B cell (primary cell): ENCODE data around the gene GSG1L. TPM values are rescaled to one million over a fixed set of nuclear protein-coding genes. Genes with fewer than 3 reads are reported as not detected.
A peak's percentile ranks its signal among the peaks of the same experiment; 100 is the strongest.

Experiments
- ATAC-seq: fragments of 200-7000 bp; cut with Tn5 transposase; one replicate; pipeline ENCODE4 v1.10.0; 2021; ENCODE audit warnings: low read depth, mild to moderate bottlenecking, moderate number of reproducible peaks, moderate library complexity
- CTCF ChIA-PET: fragments of 350-600 bp; sonication (Branson Sonifier 250); formaldehyde crosslinking; loops from one replicate; lab custom pipeline; 2021; ENCODE audit warnings: antibody characterized with exemption, inconsistent platforms; lab: Charles Lee
- POLR2A ChIA-PET: fragments of 350-600 bp; sonication (Branson Sonifier 250); formaldehyde crosslinking; loops from one replicate; lab custom pipeline; 2021; ENCODE audit warnings: antibody characterized with exemption; lab: Charles Lee
- DNase-seq: peaks from one replicate; pipeline ENCODE4 v3.0.0; 2013
- H2AFZ ChIP-seq: 2 replicates; pipeline ENCODE4 v1.6.1; 2012; ENCODE audit warnings: mild to moderate bottlenecking, low read depth, low read length; ENCODE audit not compliant: insufficient read depth, poor library complexity, severe bottlenecking
- H3K27ac ChIP-seq, 2 donors: 1 replicate in 1 of 2; 2 replicates in 1 of 2; pipeline ENCODE4 v1.5.1; 2012 to 2013; ENCODE audit warnings: low read length in 2 of 2, mild to moderate bottlenecking in 2 of 2, moderate library complexity in 1 of 2
- H3K27me3 ChIP-seq, 4 experiments: fragments of 200-600 bp in 1 of 4; sonication (generic) in 1 of 4; replicated peaks in 1 of 4; 1 replicate in 2 of 4; 2 replicates in 2 of 4; pipeline versions ENCODE4 v1.6.1 to v1.7.0; 2013 to 2016; ENCODE audit warnings: low read length in 3 of 4, mild to moderate bottlenecking in 2 of 4, mixed read lengths in 1 of 4, moderate library complexity in 1 of 4; ENCODE audit not compliant: insufficient read depth in 4 of 4, control insufficient read depth in 3 of 4; ENCODE audit errors: control extremely low read depth in 1 of 4
- H3K36me3 ChIP-seq, 2 experiments: replicated peaks in 1 of 2; 1 replicate in 1 of 2; 2 replicates in 1 of 2; pipeline versions ENCODE4 v1.6.1 to v1.7.1; 2013; ENCODE audit warnings: low read length in 1 of 2; ENCODE audit not compliant: insufficient read depth in 2 of 2, control insufficient read depth in 1 of 2; ENCODE audit errors: control extremely low read depth in 1 of 2, extremely low read depth in 1 of 2
- H3K4me1 ChIP-seq, 2 donors: fragments of 200-600 bp in 1 of 2; sonication (generic) in 1 of 2; 1 replicate in 1 of 2; 2 replicates in 1 of 2; pipeline versions ENCODE4 v1.5.1 to v1.6.1; 2013 to 2017; ENCODE audit warnings: low read length in 2 of 2; ENCODE audit not compliant: control insufficient read depth in 2 of 2, insufficient read depth in 2 of 2
- H3K4me2 ChIP-seq: replicated peaks from 2 replicates; pipeline ENCODE3; 2012; ENCODE audit warnings: mild to moderate bottlenecking, low read depth, low read length; ENCODE audit not compliant: poor library complexity, severe bottlenecking
- H3K4me3 ChIP-seq, 5 experiments: fragments of 200-600 bp in 1 of 5; sonication (generic) in 1 of 5; 1 replicate in 3 of 5; 2 replicates in 2 of 5; pipeline versions ENCODE4 v1.5.1 to v1.7.0; 2011 to 2016; ENCODE audit warnings: low read length in 4 of 5, mild to moderate bottlenecking in 4 of 5, low read depth in 2 of 5, control low read depth in 1 of 5, moderate library complexity in 1 of 5; ENCODE audit not compliant: insufficient read depth in 1 of 5; ENCODE audit errors: control extremely low read depth in 1 of 5, extremely low read depth in 1 of 5
- H3K79me2 ChIP-seq: fragments of 200-600 bp; sonication (generic); one replicate; pipeline ENCODE4 v1.6.0; 2016; ENCODE audit warnings: low read length; ENCODE audit not compliant: control insufficient read depth, insufficient read depth
- H3K9ac ChIP-seq: fragments of 200-600 bp; sonication (generic); 2 replicates; pipeline ENCODE4 v1.6.1; 2017; ENCODE audit warnings: mild to moderate bottlenecking, low read length, moderate library complexity
- H3K9me3 ChIP-seq, 3 donors: one replicate each; pipeline versions ENCODE4 v1.6.1 to v1.7.1; 2013; ENCODE audit warnings: low read length in 2 of 3; ENCODE audit not compliant: control insufficient read depth in 2 of 3, insufficient read depth in 1 of 3; ENCODE audit errors: control extremely low read depth in 1 of 3
- H4K20me1 ChIP-seq: 2 replicates; pipeline ENCODE4 v1.6.0; 2012; ENCODE audit warnings: mild to moderate bottlenecking, low read length; ENCODE audit not compliant: insufficient read depth, control insufficient read depth, poor library complexity, severe bottlenecking
- H3K27ac Mint-ChIP-seq: one replicate; pipeline ENCODE4 v1.8.0; 2021; ENCODE audit warnings: mixed read lengths
- H3K27me3 Mint-ChIP-seq: one replicate; pipeline ENCODE4 v1.8.0; 2021; ENCODE audit warnings: mixed read lengths
- H3K4me1 Mint-ChIP-seq: one replicate; pipeline ENCODE4 v1.8.0; 2021; ENCODE audit warnings: mixed read lengths
- H3K4me3 Mint-ChIP-seq: one replicate; pipeline ENCODE4 v1.8.0; 2021; ENCODE audit warnings: mixed read lengths
- H3K9me3 Mint-ChIP-seq: one replicate; pipeline ENCODE4 v1.8.0; 2022; ENCODE audit warnings: mixed read lengths; ENCODE audit not compliant: insufficient read depth
- CTCF ChIP-seq: fragments of 200-600 bp; IDR thresholded peaks from one replicate; pipeline ENCODE4 v1.8.0; 2022; ENCODE audit warnings: antibody characterized with exemption, mild to moderate bottlenecking
- EZH2 ChIP-seq: IDR thresholded peaks from 2 replicates; pipeline ENCODE4 v1.6.1; 2012; ENCODE audit warnings: borderline replicate concordance, low read depth, mild to moderate bottlenecking, moderate library complexity, low read length; ENCODE audit not compliant: insufficient read depth, poor library complexity, severe bottlenecking
- WGBS: methylation state at CpG from one replicate; pipeline ENCODE4 v1.1.5; 2013; ENCODE audit warnings: missing lambda C conversion rate; ENCODE audit not compliant: insufficient coverage; 5-methylcytosine and 5-hydroxymethylcytosine counted together
- intact Hi-C: fragments of 100-400 bp; cut with micrococcal nuclease; formaldehyde crosslinking; loops from one replicate; pipeline ENCODE4 v1.10.0; 2022
- polyA minus RNA-seq: library from RNA; depleted of rRNA, polyadenylated mRNA; stranded (reverse); fragments of >200 nt; gene quantifications from 2 replicates; pipeline ENCODE4 v1.2.3, GENCODE V29; 2012
- polyA plus RNA-seq: library from polyadenylated mRNA; depleted of rRNA; stranded (reverse); fragments of >200 nt; gene quantifications from 2 replicates; pipeline ENCODE4 v1.2.3, GENCODE V29; 2012
- total RNA-seq, 2 donors: library from RNA; stranded (reverse); fragments of 120-200 nt in 1 of 2; gene quantifications; 1 replicate in 1 of 2; 2 replicates in 1 of 2; pipeline versions ENCODE4 v1.2.3 to v1.2.4, GENCODE V29; 2013 to 2022

Gene GSG1L
- not detected in 2 replicates for total RNA-seq
- total RNA-seq (2013) = 0.05 TPM
- 0.01 TPM in 1 of 2 replicates, not detected in the other for polyA plus RNA-seq
- 0.09 TPM in 1 of 2 replicates, not detected in the other for polyA minus RNA-seq

- WGBS = 1% methylated on average over 54 of the region's 54 CpGs
- TF ChIP-seq EZH2 (no peak), CTCF (no peak)
- Histone ChIP-seq H3K27me3 (peaks cover 0 to 20% (median 6%) of the 10 kb centered on the region in 4 experiments), H2AFZ (no peak within 1 kb of the TSS), H3K36me3 (no peaks in the 10 kb centered on the region), H3K79me2 (no peaks in the 10 kb centered on the region), H4K20me1 (no peaks in the 10 kb centered on the region), H3K9me3 (peaks cover 0 to 4% (median 0%) of the 10 kb centered on the region in 3 donors), H3K4me1 (no peaks in the 10 kb centered on the region), H3K4me2 (peak within 1 kb of the TSS; percentile 38), H3K9ac (no peak within 1 kb of the TSS), H3K4me3 (no peak within 1 kb of the TSS), H3K27ac (no peak within 1 kb of the TSS)
- Mint-ChIP-seq H3K4me1 (no peaks in the 10 kb centered on the region), H3K27ac (no peak within 1 kb of the TSS), H3K4me3 (no peak within 1 kb of the TSS), H3K9me3 (no peaks in the 10 kb centered on the region), H3K27me3 (peaks cover 50% of the 10 kb centered on the region)
- DNase-seq (no peak), ATAC-seq (no peak)
- ChIA-PET POLR2A (no interaction called here), CTCF (no interaction called here)
- intact Hi-C loops = no loop called here
These were observed at the start of gene GSG1L for GRCh38 chr16:28063591-28064061. TSS of gene GSG1L (minus strand) at chr16:28063714. CDS start at chr16:28063424, 290 bp downstream.

- Mint-ChIP-seq H3K4me1 (no peaks in the 10 kb centered on the region), H3K27me3 (no peaks in the 10 kb centered on the region), H3K27ac (no peak overlapping the region), H3K4me3 (no peak overlapping the region), H3K9me3 (no peaks in the 10 kb centered on the region)
- Histone ChIP-seq H3K4me2 (no peak overlapping the region), H3K36me3 (peaks cover 10 to 94% of the 10 kb centered on the region in 2 experiments), H3K4me3 (no peak overlapping the region), H3K27me3 (no peaks in the 10 kb centered on the region), H2AFZ (no peak overlapping the region), H3K79me2 (peaks cover 30% of the 10 kb centered on the region), H4K20me1 (peaks cover 25% of the 10 kb centered on the region), H3K4me1 (no peaks in the 10 kb centered on the region), H3K9ac (no peak overlapping the region), H3K27ac (no peak overlapping the region), H3K9me3 (no peaks in the 10 kb centered on the region)
- intact Hi-C loops = no loop called here
- POLR2A ChIA-PET = no interaction called here
- DNase-seq = no peak
- 90% methylated on average over 10 of the region's 10 CpGs for WGBS
- ATAC-seq = no peak
- CTCF ChIA-PET = interaction anchor here (0.7 to 2.0 kb wide), 3 partner anchors 20 to 105 kb away, joined by 3 to 7 read pairs (median 3); no protein-coding TSS in a partner anchor
- TF ChIP-seq CTCF (no peak), EZH2 (no peak)
These were observed 49.4 kb upstream of the GSG1L start for GRCh38 chr16:28112908-28113307.
